Liver (tissue), 3 donors: ENCODE results near the gene EPB41L3.

ENCODE experiments used
- CTCF ChIP-seq: fragments of 150-350 bp; IDR thresholded peaks from 2 replicates; pipeline ENCODE4 v1.5.1; 2017; ENCODE audit warnings: improper control_type of control experiment, low read depth, low read length; ENCODE audit not compliant: missing input control
- EGR1 ChIP-seq, 2 donors: IDR thresholded peaks; 2 replicates each; pipeline ENCODE4 v1.6.1; 2016 to 2018; ENCODE audit warnings: antibody characterized with exemption in 2 of 2, low read depth in 2 of 2
- FOXA1 ChIP-seq: IDR thresholded peaks from 2 replicates; pipeline ENCODE4 v1.6.1; 2016; ENCODE audit warnings: antibody characterized with exemption
- NR2F2 ChIP-seq: IDR thresholded peaks from 2 replicates; pipeline ENCODE4 v1.6.1; 2016; ENCODE audit warnings: antibody characterized with exemption
- RAD21 ChIP-seq, 2 donors: IDR thresholded peaks; 2 replicates each; pipeline ENCODE4 v1.6.1; 2016; ENCODE audit warnings: antibody characterized with exemption in 2 of 2, mild to moderate bottlenecking in 2 of 2
- REST ChIP-seq: IDR thresholded peaks from 2 replicates; pipeline ENCODE4 v1.6.1; 2016; ENCODE audit warnings: antibody characterized with exemption, mild to moderate bottlenecking
- TAF1 ChIP-seq: conservative IDR thresholded peaks from 2 replicates; pipeline ENCODE4 v1.6.1; 2016; ENCODE audit warnings: antibody characterized with exemption, mild to moderate bottlenecking
- ZBTB33 ChIP-seq: IDR thresholded peaks from 2 replicates; pipeline ENCODE4 v1.6.1; 2016; ENCODE audit warnings: antibody characterized with exemption
- donor health status: healthy.
- donor health status: healthy.

- TF ChIP-seq RAD21 (IDR thresholded peaks at IDR 0.05) (no peak), CTCF (no peak), ZBTB33 (no peak), EGR1 (IDR thresholded peaks at IDR 0.05; ENCODE audit: low read depth in 2 of 2) (no peak), TAF1 (no peak), REST (no peak), FOXA1 (no peak), NR2F2 (no peak)
Observed at GRCh38 chr18:5584746-5585417, 41.1 kb upstream of the EPB41L3 start.
